SK-N-DZ (cell line): Measurements from ENCODE around the gene PTPN2.
A peak's percentile ranks its signal among the peaks of the same experiment; 100 is the strongest.

Source experiments
- DNase-seq: peaks from one replicate; pipeline ENCODE4 v3.0.0-alpha.2; 2015; ENCODE audit warnings: low spot score

The PTPN2 gene

DNA sequence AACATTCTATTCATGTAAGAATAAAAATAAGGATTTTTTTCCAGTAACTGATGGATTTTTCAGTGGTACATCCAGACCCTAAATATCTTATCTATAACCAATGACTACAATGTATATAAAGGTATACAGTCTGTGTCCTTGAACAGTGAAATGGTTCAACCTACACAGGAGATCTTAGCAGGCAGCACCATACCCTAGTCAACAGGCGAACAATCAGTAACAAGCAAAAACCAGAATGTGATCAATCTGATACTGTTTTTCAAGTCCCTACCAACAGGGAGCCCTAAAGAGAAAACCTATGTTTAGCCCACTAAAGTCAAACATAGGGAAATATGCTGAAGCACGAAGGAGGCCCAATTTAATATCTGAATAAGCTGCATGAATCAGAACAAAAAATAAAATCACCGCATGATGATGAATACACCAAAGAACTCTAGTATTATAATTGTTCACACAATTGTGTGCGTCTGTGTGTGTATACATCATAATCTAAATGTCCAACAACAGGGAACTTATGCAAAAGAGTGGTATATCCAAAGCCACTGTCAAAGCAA, 26.0 kb downstream of the PTPN2 start:
- DNase-seq: no peak

DNA sequence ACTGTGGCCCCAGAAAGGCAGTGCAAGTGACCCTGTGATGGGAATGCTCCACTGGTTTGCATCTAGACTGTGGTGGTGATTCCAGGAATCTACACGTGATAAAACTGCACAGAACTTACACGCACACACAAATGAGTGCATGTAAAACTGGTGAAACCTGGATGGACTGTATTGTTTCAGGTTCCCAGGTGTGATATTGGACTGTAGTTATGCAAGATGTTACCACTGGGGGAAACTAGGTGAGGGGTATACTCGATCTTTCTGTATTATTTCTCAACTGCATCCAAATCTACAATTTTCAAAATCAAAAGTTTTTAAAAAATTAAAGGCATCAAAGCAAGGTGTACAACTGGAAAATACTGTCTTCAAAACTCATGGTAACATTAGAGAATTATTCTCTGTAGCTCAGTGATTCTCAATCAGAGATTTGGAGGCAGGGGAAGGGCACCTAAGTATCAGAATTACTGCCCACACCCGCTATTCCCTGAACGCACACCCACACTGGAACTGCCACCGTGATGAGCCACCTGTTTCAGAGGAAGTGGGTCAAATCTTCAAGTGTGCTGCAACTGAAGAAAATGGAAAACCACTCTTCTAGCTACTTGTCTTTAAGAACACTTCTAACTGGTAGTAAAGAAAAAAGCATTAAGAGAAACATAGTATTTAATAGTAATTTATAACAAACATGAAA, 26.7 kb downstream of the PTPN2 start:
- no peak for DNase-seq

DNA sequence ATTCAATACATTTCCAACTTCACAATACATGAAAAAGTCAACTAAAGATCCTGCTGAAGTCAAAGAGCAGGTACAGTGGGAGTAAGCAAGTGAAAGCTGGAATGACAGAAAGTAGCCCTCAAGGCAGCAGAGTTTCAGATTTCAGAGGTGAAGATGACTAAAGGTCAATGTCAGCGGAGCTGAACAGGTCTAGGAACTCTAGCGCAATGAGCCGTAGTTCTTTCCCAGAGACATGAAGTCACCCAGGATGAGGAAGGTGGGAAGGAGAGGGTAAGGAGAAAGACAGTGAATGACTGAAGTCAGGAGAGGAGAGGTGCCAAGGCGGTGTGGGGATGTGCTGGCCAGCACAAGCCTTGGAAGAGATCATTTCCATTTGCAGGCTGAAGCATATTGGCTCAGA, 28.1 kb downstream of the PTPN2 start:
- DNase-seq: no peak

DNA sequence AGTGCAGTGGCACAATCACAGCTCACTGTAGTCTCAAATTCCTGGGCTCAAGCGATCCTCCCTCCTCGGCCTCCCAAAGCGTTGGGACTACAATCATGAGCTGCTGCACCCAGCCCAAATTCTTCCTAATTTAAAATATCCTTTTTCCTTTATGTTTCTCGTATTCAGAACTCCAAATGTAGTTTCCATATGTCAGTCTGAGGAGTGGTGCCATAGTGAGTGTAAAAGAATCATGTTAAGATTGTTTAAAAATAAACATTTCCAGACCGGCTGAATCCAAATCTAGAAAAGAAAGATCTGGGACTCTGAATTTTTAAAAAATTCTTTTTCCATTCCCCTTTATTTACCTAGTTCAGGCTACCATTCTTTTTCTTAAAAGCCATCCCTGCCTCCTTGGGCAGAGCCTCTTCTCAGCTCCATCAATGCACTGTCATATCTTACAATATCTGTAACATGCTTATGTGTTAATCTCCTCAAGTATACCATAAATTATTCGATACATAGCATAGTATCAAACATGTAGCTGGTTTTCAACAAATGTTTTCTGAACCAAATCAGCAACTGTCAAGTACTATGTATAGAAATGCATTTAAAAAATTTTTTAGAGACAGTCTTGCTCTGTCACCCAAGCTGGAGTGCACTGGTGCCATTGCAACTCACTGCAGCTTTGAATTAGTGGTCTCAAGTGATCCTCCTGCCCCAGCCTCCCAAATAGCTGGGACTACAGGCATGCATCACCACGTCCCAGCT, 31.3 kb downstream of the PTPN2 start:
- no peak for DNase-seq

DNA sequence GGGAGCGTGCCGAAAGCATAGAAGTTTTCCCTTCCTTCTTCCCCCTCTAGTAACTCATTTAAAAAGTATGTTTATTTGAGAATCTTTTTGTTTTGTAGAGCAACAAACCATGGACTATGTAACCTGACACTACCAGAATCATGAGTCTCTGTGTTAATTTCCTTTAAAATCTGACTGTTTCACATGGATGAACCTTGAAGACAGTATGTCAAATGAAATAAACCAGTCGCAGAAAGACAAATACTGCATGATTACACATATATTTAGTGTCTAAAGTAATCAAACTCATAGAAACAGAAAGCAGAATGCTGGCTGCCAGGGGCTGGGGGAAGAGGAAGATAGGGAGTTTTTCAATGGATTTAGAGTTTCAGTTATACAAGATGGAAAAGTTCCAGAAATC, 32.3 kb downstream of the PTPN2 start:
- DNase-seq: peak; percentile 19

DNA sequence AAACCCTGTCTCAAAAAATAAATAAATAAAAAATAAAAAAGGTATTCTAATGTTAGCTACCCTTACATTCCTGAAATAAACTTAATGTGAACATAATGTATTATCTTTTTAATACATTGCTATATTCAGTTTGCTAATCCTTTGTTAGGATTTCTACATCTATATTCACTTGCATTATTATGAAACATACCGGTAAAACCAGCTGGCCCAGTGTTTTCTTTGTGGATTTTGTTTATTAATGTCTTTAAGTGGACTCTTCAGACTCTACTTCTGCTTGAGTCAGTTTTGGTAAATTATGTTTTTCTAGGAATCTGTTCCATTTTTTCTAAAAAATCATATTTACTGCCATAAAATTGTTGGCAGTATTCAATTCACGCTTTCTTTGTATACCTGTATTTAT, 34.5 kb downstream of the PTPN2 start:
- no peak for DNase-seq

DNA sequence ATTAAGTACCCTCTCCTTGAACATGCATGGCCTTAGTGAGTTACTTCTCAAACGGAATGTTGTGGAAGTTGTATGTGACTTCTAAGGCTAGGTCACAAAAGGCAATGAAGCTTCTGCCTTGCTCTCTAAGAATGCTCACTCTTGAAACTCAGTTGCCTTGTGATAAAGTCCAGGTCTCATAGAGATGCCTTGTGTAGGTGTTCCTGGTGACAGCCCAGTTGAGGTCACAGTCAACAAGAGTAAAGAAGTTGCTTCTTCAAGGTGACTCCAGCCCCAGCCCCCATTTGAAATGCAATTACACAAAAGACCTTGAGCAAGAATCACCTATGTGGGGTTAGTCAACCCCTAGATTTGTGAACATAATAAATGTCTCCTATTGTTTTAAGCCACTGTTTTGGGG, 35.6 kb downstream of the PTPN2 start:
- no peak for DNase-seq

DNA sequence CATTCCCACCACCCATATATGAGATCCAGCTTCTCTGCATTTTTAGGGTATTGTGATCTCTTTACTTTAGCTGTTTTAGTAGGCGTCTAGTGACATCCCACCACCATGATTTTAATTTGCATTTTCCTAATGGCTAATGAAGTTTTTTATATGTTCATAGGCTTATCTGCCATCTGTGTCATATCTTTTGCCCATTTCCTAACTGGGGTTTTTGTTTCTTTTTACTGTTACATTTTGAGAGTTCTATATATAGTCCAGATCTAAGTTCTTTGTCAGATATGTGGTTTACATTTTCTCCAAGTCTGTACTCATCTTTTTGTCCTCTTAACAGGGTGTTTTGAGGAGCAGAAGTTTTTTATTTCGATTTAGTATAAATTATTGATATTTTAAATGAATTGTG, 39.6 kb downstream of the PTPN2 start:
- DNase-seq: no peak

DNA sequence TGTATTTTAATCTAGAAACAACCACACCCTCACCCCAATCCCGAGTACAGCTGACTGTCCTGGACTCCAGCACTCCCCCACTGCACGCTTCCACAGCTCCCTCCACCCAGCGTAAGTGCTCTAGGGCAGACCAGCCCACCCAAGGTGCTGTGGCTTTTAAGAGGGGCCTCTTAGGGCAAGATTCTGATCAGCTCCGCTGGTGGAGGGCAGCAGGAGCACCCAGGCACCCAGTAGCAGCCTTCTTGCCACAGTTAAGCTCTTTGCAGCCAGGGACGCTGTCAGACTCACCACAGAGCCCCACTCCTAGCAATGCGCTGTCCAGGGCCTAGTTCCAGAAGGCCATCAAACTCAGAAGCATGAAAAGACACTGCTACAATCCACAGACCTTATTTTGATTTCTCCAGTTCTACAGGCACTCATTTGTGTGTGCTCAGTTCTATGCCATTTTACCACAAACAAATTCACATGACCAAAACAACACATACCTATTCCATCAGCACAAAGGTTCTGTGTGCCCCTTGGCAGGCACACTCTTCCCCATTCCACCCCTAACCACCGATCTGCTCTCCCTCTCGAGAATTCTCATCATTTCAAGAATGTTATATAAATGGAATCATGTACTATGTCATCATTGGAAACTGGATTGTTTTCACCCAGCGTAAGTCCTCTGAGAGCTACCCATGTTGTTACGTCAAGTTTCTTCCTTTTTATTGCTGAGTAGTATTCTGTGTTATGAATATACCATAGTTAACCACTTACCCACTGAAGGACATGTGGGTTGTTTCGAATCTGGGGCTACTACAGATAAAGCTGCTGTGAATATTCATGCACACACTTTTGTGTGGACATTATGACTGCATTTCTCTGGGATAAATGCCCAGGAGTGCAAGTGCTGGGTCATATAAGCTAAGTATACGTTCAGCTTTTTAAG, 40.4 kb downstream of the PTPN2 start:
- DNase-seq: peak; percentile 12

DNA sequence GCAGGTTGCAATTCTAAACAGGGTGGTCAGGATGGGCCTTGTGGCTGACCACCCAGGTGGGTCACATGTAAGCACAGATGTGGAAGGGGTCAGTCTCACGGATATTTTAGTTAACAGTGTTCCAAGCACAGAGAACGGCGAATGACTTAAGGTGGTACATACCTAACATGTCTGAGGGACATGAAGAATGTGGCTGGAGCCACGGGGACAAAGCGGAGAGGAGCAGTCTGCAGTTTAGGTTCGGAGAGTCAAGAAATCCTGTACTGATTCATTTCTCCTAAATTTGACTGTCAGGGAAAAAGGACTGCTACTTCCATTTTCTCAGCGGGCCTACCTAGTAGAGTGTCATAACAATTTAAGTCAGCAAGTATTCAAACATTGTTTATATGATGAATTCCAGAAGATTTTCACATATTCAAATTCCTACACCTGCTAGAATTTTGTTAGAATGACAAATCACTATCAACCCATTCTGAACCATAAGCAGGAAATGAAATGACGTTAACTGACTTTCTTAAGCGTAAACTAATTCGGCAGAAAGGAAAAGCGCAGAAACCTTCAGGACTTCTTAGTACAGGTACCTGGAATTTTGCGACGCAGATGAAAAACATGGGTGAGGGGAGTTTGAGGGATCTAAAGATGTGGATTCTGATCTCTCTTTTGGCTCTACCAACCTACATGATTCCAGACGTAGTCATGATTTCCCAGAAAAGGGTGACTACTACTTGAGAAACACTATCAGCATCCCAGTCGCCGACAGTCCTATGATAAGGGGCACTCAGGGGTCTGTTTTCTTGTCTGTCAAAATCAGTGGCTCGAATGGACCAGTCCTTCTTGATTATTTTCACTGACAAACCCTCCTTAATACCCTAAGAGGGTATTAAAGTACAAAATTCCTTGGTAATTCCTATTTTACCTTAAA, 41.3 kb downstream of the PTPN2 start:
- no peak for DNase-seq

DNA sequence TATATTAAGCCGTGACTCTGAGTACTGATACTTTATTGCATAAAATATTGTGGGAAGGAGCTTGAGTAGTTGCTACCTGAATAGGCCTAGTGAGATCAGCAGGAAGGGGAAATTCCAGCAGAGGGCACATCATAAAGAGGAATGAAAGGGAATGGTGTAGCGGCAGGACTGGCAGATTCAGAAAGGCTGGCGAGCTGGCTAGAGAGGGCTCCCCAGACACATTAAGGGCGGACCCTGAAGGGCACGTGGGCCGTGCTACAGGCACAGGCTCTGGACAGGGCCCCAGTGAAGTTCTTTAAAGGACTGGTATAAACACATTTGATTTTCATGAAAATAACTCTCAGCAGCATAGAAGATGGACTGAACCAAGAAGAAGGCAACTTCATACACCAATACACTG, 43.0 kb downstream of the PTPN2 start:
- no peak for DNase-seq

DNA sequence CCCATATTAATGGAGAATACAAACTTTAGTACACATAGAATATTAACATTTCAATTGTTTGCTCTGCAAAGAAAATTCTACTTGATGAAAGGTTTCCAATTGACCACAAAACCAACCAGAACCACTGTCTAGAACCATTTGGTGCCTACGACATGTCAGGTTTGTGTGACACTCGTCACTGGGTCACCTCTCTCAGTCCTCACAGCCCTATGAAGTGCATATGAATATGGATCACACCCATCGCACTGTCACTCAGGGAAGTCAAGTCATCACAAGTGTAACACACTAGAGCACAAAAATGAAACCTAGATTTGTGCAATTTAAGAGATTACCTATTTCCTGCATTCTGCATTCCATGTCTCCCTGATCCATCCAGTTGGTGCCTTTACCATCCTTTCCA, 43.7 kb downstream of the PTPN2 start:
- DNase-seq: no peak

DNA sequence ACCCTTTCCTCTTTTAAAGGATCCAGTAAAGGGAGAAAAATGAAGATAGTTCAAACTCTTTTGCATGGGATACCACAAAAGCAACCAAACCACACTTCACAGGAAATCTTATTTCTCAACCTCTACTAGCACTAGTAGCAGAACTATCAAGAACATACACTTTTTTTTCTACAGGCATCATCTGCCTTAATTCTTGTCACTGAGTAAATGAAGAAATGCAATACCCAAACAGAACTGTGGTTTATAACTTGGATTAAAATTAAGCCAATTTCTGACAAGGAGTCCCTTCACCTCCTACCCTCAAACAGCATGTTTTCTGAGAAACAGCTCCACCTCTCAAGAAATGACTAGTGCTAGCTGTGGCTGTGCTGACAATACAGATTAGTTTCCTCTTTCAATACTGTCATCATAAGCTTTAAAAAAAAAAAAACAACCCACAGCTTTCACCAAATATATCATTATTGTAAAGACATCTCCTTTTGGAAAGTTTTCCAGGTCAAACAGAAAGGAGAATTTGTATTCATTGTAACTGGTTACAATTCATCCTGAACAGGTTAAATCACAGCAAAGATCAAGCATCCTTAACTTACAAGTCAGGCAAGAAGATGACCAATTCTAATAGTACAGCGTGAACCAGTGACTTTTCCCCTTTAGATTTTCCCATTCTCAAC, 44.4 kb downstream of the PTPN2 start:
- DNase-seq: no peak

DNA sequence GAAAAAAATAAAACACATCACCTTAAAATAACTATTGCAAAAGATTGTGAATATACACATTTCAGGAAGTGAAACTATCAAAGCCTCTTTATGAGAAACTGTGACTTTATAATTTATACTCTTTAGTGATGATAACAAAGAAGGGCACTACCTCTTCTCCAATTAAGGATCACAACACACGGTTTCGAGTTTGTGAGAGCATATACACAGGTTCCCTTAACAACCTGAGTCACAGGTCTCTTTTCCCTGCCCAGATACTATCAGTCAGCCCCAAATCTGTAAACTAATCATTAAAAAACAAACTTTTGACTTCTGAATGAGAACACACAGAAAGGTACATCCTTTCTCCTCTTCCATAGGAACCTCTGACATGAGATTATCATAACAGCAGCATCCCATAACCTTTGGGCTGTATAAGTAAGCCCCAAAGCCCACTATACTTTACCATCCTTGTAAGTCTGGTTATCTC, 44.9 kb downstream of the PTPN2 start:
- DNase-seq: no peak

DNA sequence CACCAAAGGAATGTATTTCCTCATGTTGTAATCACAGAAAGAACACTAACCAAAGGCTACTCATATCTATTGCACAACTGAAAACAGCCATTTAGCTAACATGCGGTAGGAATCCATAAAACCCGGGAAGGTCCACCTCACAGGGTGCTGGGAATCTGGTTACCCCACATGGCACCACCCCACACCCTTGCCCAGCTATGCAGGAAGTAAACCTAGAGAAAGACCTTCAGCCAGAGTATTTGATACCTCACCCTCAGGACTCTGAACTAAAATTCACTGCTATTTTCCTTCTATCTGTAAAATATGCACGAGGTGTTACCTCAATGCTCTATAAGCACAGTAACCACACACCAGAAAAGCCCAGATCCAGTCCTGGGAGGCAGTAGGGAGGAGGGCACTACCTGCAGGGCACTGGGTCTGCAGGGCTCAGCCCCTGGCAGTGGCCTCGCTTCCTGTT, 45.8 kb downstream of the PTPN2 start:
- DNase-seq: no peak

DNA sequence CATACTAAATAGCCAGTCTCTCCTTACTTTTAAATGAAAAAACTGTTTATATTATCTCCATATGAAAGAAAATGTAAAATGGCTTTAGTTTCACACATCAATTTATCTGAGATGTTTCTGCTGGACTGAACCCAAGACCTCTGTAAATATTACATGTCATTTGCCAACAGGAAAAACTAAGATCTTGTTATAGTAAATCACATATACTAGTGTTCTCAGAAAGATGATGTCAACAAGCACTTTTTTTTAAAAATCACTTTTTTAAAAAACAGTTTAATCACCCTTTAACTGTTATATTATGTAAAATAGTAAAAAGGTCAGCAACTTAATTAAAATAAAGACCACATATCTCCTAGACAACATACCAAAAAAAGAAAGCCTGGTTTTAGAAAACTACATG, 46.3 kb downstream of the PTPN2 start:
- DNase-seq: no peak

DNA sequence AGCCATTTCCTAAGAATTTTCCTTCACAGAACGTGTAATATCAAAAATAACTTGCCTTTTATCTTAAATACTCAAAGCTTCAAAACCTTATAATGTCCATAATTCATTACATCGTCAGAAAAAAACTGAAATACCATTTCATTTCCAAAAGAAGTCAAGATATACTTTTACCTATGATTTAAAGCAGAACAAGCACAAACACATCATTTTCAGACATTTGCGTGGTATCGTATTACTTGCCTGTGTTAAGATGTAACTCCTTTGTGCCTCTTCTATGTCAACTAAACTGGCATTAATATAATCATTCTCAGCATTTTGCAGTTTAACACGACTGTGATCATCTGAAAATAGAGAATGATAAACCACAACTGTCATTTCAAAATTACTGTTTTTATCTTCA, 47.5 kb downstream of the PTPN2 start:
- no peak for DNase-seq

DNA sequence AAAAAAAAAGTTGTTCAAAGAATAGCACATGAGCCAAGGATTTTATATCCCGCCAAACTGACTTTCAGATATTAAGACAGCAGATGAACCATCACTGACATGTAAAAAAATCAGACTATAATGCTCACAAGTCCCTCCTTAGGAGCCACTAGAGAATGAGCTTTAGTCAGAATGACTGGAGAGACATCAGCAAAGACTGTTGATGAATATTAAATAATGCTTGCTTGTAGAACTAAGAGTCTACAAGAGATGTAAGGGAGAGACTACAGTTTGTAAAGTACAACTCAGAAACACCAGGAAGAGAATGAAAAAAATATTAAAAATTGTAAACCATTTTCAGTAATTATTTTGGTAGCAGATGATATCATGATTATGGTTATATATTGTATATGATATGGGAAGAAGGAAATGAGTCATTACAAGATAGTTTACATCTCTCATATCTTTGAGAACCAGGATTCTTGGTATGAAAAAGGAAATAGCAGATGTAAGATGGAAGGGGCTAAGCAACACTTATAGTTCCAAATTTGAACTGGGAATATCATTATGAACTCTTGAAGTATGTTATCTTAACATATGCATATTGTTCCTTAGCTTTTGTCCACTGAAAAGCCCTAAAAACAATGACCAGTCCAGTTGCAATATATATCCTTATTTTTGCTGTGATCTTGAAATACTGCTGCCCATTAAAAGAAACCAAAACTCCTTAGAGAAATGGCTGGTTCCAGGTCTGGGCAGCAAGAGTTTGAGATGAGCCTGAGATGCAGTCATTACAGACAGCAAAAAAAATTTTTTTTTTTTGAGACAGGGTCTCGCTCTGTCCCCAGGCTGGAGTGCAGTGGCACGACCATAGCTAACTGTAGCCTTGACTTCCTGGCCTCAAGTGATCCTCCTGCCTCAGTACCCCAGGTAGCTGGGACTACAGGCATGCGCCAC, 55.7 kb downstream of the PTPN2 start:
- DNase-seq: no peak

DNA sequence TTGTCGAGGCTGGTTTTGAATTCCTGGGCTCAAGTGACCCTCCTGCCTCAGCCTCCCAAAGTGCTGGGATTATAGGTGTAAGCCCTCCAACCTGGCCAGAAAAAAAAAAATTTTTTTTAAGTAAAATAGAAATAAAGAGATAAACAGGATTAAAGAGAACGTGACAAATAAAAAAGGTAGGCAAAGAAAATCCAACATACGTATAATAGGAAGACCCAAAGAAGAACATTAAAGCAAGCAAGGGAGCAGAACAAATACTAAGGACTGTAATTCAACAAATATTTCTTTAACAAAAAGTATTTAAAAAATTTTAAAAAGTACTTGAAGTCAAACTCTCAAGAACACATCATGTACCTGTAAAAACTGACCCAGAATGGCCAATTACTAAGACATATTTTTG, 56.4 kb downstream of the PTPN2 start:
- no peak for DNase-seq
